Right lobe of liver (tissue), 6 donors: ENCODE results near the gene GALNTL6. TPM values are rescaled to one million over a fixed set of nuclear protein-coding genes. Genes with fewer than 3 reads are reported as not detected.

Source experiments
- ATAC-seq, 4 donors: fragments of 200-7000 bp; cut with Tn5 transposase; one replicate each; pipeline ENCODE4 v1.9.1; 2020; ENCODE audit warnings: mild to moderate bottlenecking in 4 of 4, moderate library complexity in 4 of 4
- DNase-seq, 3 donors: peaks; one replicate each; pipeline ENCODE4 v3.0.0-alpha.2; 2020
- H3K27ac ChIP-seq, 3 donors: fragments of 200-600 bp; one replicate each; pipeline ENCODE4 v1.8.0; 2022
- H3K27me3 ChIP-seq, 2 donors: fragments of 200-600 bp; one replicate each; pipeline ENCODE4 v1.8.0; 2022
- H3K36me3 ChIP-seq, 4 donors: fragments of 200-600 bp; sonication (generic) in 1 of 4; one replicate each; pipeline versions ENCODE4 v1.5.1 to v1.8.0; 2017 to 2022; ENCODE audit warnings: control low read depth in 1 of 4
- H3K4me1 ChIP-seq, 4 donors: fragments of 200-600 bp; sonication (generic) in 1 of 4; one replicate each; pipeline versions ENCODE4 v1.5.1 to v1.8.0; 2017 to 2022; ENCODE audit warnings: control low read depth in 1 of 4
- H3K4me3 ChIP-seq, 3 donors: fragments of 200-600 bp; one replicate each; pipeline ENCODE4 v1.8.0; 2022
- H3K9me3 ChIP-seq, 4 donors: fragments of 200-600 bp; sonication (generic) in 1 of 4; one replicate each; pipeline versions ENCODE4 v1.5.1 to v1.8.0; 2017 to 2022; ENCODE audit warnings: control low read depth in 1 of 4
- POLR2A ChIP-seq: fragments of 450-650 bp; IDR thresholded peaks from one replicate; pipeline ENCODE4 v1.6.1; 2017; ENCODE audit warnings: antibody characterized with exemption, mild to moderate bottlenecking
- WGBS: methylation state at CpG from one replicate; pipeline ENCODE4 v1.1.6; 2018; ENCODE audit warnings: low coverage, low lambda C conversion rate; ENCODE audit not compliant: insufficient coverage; ENCODE audit errors: missing lambda C conversion rate; 5-methylcytosine and 5-hydroxymethylcytosine counted together
- intact Hi-C, 2 donors: fragments of 100-400 bp; cut with DNase I; formaldehyde crosslinking; loops; one replicate each; pipeline versions ENCODE4 v1.11.2 to v1.14.1; 2022
- total RNA-seq, 6 experiments: library from RNA; depleted of rRNA in 2 of 6; stranded (reverse); fragments of >200 nt in 2 of 6; fragmentation: NEBNext Ultra II Directional in 3 of 6; extraction: Animal tissue kit (Norgen Biotek cat#: 25700) in 3 of 6; gene quantifications; one replicate each; pipeline versions ENCODE4 v1.1.0 to v1.2.4, GENCODE V29; 2016 to 2023
- TF ChIP-seq, protein P1 (sequence below), 4 donors: fragments of 200-600 bp in 3 of 4; fragments of 450-650 bp in 1 of 4; IDR thresholded peaks; one replicate each; pipeline versions ENCODE4 v1.5.1 to v1.8.0; 2016 to 2022; ENCODE audit warnings: antibody characterized with exemption in 4 of 4, mild to moderate bottlenecking in 2 of 4
- donor health status: DM: no; HTN: yes; CAD: no.
- donor health status: DM: no; HTN: no; CAD: no.
- donor health status: DM: no; HTN: no; CAD: no.
- donor health status: DM: no; HTN: yes; CAD: no.
- donor health status: DM: no; HTN: yes; CAD: no.

GALNTL6 gene
- total RNA-seq, 6 experiments from 2014 or later = 0.15 to 1.1 (median 0.30) TPM; not detected in 3

DNA sequence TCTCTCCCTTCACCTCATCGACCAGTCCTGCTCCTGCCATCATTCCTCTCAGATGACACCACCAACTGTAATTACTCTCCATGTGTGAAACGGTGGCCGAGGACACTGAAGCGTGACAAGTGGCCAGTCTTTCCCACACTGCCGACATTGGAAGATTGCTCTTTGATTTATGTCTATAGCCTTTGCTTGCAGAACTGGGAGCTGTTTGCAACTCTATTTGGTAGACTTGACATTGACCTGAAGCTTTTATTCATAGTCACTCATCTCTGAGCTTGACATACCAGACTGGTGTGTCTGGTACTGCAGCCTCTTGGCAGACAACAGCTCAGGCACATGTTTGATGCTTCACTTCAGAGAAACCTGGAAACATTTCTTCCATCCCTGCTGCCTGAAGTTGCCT, 1233.6 kb downstream of the GALNTL6 start:
- DNase-seq = no peak
- Histone ChIP-seq H3K4me1 (no peaks in the 10 kb centered on the region), H3K4me3 (no peak overlapping the region), H3K9me3 (no peaks in the 10 kb centered on the region), H3K27me3 (no peaks in the 10 kb centered on the region), H3K27ac (no peak overlapping the region), H3K36me3 (no peaks in the 10 kb centered on the region)
- WGBS = 77% methylated on average over 5 of the region's 5 CpGs
- no peak for ATAC-seq
- intact Hi-C loops = no loop called here
- no peak for TF ChIP-seq POLR2A
- TF ChIP-seq, protein P1, sequence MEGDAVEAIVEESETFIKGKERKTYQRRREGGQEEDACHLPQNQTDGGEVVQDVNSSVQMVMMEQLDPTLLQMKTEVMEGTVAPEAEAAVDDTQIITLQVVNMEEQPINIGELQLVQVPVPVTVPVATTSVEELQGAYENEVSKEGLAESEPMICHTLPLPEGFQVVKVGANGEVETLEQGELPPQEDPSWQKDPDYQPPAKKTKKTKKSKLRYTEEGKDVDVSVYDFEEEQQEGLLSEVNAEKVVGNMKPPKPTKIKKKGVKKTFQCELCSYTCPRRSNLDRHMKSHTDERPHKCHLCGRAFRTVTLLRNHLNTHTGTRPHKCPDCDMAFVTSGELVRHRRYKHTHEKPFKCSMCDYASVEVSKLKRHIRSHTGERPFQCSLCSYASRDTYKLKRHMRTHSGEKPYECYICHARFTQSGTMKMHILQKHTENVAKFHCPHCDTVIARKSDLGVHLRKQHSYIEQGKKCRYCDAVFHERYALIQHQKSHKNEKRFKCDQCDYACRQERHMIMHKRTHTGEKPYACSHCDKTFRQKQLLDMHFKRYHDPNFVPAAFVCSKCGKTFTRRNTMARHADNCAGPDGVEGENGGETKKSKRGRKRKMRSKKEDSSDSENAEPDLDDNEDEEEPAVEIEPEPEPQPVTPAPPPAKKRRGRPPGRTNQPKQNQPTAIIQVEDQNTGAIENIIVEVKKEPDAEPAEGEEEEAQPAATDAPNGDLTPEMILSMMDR (IDR thresholded peaks at IDR 0.05) = no peak

DNA sequence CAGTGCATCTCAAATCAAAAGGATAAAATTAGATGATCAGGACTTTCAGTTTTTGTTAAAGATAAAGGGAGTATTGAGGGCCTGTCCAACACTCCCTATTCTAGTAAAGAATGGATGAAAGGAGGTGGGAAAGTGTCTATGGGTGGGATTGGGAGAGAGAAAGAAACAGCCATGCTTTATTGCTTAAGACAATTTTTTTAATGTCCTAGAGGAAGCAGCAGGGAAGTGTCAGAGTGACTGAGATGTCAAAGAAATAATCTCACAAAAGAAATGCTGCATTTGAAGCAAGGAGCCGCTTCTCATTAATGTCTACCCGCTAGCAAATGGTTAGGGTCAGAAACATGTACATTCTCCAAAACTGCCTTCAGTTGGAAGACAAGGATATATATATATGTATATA, 1238.0 kb downstream of the GALNTL6 start:
- no peak for TF ChIP-seq POLR2A
- TF ChIP-seq, protein P1 (IDR thresholded peaks at IDR 0.05) = no peak
- intact Hi-C loops = no loop called here
- no peak overlapping the region for H3K4me3 ChIP-seq
- no peaks in the 10 kb centered on the region for H3K4me1 ChIP-seq
- H3K36me3 ChIP-seq = no peaks in the 10 kb centered on the region
- DNase-seq = no peak
- no peaks in the 10 kb centered on the region for H3K27me3 ChIP-seq
- no peaks in the 10 kb centered on the region for H3K9me3 ChIP-seq
- H3K27ac ChIP-seq = no peak overlapping the region
- ATAC-seq = no peak
- WGBS = 44% methylated on average over 2 of the region's 2 CpGs

DNA sequence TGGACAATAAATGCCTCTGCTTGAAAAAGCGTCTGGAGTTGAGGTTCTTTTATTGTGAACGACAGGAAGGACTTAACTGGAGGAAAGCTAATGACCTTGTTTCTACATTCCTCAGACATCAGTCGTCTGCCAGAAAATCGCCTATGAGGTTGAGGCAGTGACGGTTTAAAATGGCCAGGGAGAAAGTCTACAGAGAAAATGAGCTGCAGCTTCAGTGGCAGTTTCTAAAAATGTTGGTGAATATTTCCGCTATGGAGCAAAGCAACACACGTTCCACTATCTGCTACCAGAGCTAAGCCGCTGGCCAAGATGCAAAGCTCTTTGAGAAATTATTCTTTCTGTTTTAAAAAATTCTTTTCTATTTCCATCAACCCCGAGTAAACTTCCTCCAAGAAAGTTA, 1238.5 kb downstream of the GALNTL6 start:
- H3K27ac ChIP-seq = no peak overlapping the region
- 40% methylated on average over 9 of the region's 9 CpGs for WGBS
- H3K27me3 ChIP-seq = no peaks in the 10 kb centered on the region
- no peaks in the 10 kb centered on the region for H3K9me3 ChIP-seq
- no peaks in the 10 kb centered on the region for H3K36me3 ChIP-seq
- no peaks in the 10 kb centered on the region for H3K4me1 ChIP-seq
- no peak for ATAC-seq
- intact Hi-C loops = no loop called here
- no peak for DNase-seq
- no peak overlapping the region for H3K4me3 ChIP-seq
- TF ChIP-seq POLR2A = no peak

DNA sequence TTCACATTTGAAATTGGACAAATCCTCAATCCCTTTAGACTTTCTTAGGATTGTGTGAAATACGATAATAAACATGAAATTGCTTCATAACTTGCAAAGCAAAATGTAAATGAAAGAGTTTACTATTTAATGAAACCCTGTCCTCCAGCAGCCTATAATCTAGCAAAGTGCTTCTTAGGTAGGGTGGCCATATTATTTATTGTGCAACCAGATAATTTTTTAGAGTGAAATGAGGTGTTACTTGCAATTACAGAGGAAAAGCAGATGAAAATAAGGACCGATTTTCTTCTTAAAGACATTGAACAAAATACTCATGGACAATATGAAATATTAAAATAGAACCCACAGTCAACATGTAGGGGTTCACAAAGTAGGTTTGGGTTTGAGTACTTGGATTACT, 1239.2 kb downstream of the GALNTL6 start:
- no peaks in the 10 kb centered on the region for H3K36me3 ChIP-seq
- H3K4me3 ChIP-seq = no peak overlapping the region
- no peaks in the 10 kb centered on the region for H3K9me3 ChIP-seq
- TF ChIP-seq, protein P1 (IDR thresholded peaks at IDR 0.05) = no peak
- no peak for TF ChIP-seq POLR2A
- H3K4me1 ChIP-seq = no peaks in the 10 kb centered on the region
- intact Hi-C loops = no loop called here
- H3K27ac ChIP-seq = no peak overlapping the region
- WGBS = 57% methylated on average over 2 of the region's 2 CpGs
- ATAC-seq (no peak), DNase-seq (no peak)
- no peaks in the 10 kb centered on the region for H3K27me3 ChIP-seq

DNA sequence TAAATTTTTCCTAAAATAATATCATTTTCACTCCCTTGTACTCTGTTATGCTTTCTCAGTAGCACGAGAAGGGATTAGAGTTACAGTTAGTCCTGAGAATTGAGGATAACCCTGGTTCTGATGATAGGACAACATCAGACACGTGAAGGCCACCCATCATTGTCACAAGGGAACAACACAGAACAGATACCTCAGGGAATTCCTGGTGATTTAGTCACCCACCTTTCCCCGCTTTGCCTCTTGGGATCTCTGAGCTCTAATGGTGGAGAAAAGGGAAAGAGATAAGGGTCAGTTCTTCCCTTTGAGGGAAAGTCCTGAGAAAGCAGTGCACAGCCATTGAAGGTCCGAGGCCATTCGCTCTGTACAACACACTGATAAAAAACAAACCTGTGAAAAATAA, 1243.1 kb downstream of the GALNTL6 start:
- Histone ChIP-seq H3K4me1 (no peaks in the 10 kb centered on the region), H3K4me3 (no peak overlapping the region), H3K9me3 (no peaks in the 10 kb centered on the region), H3K27ac (no peak overlapping the region), H3K36me3 (no peaks in the 10 kb centered on the region), H3K27me3 (no peaks in the 10 kb centered on the region)
- DNase-seq (no peak), ATAC-seq (no peak)
- TF ChIP-seq, protein P1 (IDR thresholded peaks at IDR 0.05) = no peak
- TF ChIP-seq POLR2A = no peak
- WGBS = 59% methylated on average over 5 of the region's 5 CpGs
- intact Hi-C loops = no loop called here
